Central memory CD4-positive, alpha-beta T cell (primary cell): Measurements from ENCODE around the gene ACSS1.

ENCODE experiments used
- DNase-seq: peaks from one replicate; pipeline ENCODE4 v3.0.0; 2022

The ACSS1 gene

GRCh38 chr20:25030649-25031207 is 27.2 kb downstream of the ACSS1 start:
- DNase-seq, result no peak

DNA sequence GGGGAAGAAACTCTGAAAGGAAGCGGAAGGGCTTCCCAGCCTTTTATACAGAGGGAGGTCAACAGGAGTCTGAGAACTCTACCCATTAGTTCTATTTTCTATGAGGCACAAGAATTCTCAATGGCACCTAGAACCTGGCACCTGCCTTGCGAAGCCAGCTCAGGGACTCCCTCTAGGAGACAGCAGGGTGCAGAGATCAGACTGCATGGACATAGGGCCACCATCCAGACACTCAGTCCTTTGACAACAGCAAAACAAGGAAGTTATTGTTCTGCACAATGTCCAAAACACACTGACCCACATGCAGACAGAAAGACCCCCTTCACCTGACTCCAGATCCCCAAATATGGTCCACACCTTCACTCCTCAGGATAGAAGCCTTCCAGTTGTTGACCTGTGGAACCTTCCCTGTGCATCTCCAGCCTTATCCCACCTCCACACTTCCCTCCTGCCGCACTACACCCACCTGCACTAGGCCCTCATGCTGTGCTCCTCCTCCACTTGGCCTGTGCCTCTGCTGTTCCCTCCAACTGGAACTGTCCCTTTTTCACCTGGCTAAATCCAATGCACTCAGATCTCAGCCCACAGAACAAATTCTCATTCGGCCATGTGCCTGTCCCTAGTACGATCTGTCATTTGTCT is 27.8 kb downstream of the ACSS1 start:
- DNase-seq, result no peak

DNA sequence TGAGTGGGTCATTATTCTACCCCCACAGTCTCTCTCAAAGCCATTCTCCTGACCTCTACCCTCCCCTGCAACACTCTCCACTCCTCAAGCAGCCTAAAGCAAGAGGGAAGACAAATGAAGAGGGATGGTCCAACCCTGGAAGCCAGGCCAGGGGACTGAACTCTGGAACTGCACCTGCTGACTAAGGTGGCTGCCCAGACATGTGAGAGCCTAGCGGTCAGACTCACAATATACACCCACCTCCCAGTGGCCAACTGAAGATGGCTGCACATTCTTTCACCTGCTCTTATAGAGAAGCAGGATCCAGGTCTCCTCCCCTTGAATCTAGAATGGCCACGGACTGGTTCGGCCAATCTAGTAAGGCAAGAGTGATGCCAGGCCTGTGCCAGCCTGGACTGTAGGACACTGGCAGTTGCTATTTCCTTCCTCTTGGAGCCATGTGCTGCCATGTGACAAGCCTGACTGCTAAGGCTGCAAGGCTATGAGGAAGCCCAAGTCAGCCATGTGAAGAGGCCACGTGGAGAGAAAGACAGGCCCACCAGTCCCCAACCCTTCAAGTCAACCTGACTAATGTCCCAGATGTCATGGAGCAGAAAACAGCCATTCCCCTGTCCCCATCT is 31.8 kb downstream of the ACSS1 start:
- DNase-seq, result no peak

- DNase-seq, result no peak
Observed at GRCh38 chr20:25025091-25025861, 32.7 kb downstream of the ACSS1 start.

DNA sequence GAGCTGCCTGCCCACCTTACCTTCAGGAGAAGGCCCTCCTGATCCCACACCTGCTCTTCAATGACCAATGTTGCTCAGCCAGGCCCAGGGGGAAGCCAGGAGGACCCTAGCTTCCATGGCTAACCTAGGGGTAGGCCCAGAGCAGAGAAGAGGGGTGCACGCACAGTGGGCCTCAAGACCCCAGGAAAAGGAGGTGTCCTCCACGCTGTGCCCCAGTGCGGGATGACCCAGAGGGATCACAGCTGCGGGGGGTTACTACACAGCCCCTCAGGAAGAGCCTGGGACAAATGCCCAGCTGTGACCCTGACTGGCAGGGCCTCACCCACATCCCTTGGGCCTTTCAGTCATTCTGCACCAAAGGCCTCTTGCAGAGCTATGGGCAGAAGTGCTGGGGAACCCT is 33.8 kb downstream of the ACSS1 start:
- DNase-seq, result no peak

DNA sequence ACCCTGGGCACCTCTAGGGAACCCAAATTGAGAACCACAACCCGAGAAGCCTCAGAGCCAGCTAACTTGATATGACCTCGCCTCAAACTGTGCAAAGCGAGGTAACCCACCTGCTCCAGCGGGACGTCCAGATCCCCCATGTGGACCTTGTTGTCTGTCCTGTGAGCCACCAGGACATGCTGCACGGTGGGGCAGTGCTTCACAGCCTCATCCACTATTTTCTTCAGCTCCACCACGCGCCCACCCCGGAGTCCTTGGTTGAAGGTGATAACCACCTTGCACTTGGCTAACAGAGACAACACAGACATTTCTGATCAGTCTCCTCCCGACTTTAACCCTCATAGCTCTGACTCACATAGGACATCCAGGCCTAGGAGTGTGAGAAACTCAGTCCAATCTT is 34.6 kb downstream of the ACSS1 start:
- DNase-seq, result no peak

GRCh38 chr20:25022680-25023079 is 35.3 kb downstream of the ACSS1 start:
- no peak for DNase-seq

DNA sequence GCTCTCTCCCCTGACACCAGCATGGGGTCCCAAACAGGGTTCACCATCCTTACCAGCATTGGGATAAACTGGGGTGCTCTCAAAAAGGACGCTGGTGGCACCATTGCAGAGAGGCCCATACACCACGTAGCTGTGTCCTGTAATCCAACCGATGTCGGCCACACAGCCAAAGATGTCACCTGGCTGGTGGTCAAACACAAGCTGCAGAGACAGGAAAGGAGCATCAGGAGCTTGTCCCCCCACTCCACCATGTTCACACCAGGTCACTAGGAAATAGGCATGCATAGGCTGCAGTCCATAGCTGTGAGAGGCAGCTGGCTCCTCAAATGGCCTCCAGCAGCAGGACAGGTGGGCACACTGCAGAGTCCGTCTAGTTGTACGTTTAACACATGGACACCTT is 36.6 kb downstream of the ACSS1 start:
- no peak for DNase-seq

DNA sequence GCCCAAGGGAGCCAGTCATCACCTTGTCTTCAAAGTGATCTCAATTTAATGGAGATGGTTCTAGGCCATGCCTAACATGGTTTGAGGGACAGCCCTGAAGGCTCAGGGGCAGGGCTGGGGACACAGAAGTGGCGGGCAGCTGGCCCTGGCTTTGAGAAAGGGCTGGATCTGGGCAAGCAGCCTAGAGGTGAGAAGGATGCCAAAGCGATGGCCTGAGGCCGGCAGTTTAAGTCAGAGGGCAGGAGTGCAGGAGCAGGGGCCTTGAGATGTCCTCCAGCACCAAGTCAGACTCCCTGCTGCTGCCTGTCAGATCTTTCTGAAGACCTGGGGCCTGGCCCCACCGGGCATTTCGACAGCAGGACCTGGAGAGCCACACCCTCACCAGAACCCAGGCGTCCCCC is 37.0 kb downstream of the ACSS1 start:
- DNase-seq, result no peak

DNA sequence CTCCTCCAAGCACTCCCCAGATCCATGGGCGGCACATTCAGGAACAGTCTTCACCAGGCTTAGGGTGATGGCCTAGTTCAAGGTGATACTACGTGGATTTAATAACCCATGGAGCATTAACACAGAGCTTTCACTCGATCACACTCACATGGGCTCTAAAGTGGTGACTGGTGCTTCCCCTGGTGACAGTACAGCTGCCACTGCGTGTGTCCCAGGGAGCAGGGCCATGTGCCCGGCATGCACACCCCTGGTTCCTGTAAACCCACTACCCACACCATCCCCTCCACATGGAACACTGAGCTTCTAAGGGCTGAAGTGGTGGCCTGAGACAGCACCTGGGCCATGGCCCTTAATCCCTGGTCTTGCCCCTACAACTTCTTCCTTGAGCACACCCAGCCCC is 37.6 kb downstream of the ACSS1 start:
- DNase-seq, result no peak

DNA sequence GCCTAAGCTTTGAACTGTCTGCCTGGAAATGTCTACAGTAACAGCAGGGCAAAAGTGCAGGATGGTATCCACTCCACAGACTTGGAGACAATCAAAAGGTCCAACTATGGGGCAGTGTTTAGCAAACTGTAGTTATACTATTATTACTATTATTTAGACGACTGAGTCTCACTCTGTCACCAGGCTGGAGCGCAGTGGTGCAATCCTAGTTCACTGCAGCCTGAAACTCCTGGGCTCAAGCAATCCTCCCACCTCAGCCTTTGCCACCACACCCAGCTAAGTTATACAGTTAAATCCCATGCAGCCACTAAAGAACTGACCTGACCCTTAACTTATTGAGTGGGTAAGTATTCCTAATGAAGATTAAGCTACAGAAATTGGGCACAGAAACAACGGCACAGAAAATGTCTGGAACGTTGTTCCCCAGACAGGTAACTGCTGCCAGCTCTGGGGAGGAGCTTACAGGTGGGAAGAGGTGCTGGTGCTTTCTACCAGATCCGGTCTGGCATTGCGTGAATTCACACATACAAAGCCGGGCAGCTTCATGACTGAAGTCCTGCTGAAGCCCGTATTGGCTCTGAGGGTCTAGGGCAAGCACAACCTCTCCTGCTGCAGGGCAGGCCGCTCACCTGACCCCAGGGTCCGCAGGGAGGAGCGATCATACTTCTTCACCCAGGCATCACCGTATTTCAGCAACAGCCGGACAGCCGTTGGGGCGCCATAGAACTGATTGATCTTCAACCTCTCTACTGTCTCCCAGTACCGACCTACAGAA is 38.4 kb downstream of the ACSS1 start:
- DNase-seq, result no peak

- no peak for DNase-seq
Observed at GRCh38 chr20:25018841-25019240, 39.1 kb downstream of the ACSS1 start.

GRCh38 chr20:25018425-25018824 is 39.5 kb downstream of the ACSS1 start:
- no peak for DNase-seq

GRCh38 chr20:25017257-25017803 is 40.6 kb downstream of the ACSS1 start:
- no peak for DNase-seq

DNA sequence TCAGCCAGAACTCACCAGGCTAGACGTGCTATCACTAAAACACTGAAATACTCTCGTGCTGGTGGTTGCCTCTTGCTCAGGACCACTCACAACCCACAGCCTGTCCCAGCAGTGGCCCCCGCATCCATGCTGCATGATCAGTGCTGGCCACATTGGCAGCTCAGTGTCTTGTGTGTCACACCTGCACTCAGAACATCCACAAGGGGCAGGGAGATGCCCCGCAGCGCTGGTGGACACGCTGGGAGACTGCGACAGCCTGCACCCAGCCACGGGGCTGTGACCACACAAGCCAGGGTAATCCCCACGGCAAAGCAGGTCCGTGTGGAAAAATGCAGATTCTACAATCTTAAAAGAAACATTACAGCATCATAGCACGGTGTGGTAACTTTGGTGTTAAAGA is 41.5 kb downstream of the ACSS1 start:
- DNase-seq, result no peak

DNA sequence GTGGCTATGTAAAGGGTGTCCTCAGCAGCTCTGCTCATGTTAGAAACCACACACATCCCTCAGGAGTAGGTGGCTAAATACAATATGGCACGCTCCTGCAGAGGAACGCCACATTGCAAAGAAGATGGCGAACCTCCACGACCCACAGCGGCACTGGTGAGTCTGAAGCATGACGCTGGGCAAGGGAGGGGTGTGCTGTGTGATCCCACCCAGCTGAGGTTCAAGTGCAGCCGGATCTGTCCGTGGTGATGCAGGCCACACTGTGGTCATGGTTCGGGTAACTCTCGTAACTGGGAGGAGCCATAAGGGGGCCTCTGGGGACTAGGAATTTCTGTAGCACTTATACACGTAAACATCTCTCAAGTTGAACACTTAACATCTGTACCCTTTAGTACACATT is 42.0 kb downstream of the ACSS1 start:
- DNase-seq, result no peak

- no peak for DNase-seq
Observed at GRCh38 chr20:25014816-25015215, 43.1 kb downstream of the ACSS1 start.

DNA sequence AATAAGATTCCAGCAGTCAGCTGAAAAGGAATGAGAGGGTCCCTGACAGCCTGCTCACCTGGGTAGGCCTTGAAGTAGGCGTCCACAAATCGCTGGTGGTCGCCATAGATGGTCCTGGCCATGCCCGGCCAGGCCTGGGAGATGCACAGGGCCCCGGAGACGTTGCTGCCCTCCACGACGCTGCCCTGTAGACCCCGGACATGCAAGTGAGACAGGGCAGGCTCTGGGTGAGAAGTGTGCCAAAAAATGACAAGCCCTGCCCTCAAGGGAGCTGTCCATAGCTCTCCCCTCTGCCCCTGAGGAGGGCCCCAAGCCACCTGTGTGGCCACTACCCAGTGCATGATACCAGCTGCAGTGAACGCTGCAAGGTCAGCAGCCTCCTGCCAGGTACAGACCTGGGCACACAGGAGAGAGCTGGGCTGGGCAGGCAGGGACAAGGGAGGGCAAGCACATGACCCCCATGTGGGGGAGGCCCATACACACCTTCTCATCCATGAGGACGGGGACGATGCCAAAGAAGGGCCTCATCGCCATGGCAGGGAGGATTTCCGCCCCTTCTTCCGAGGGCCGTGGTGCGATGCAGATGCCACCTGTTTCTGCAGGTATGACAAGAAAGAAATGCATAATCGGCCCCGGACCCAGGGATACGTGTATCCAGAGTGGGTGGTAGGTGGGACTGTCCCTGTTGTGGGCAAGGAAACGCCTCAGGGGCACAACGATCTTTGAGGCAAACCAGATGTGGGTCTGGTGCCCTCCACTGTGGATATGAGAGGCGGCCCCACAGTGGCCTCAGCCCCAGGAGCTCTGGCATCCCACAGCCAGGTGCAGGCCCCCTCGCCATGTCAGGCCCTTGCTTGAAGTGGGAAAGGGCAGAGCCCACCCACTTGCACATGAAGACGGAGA is 44.2 kb downstream of the ACSS1 start:
- no peak for DNase-seq

DNA sequence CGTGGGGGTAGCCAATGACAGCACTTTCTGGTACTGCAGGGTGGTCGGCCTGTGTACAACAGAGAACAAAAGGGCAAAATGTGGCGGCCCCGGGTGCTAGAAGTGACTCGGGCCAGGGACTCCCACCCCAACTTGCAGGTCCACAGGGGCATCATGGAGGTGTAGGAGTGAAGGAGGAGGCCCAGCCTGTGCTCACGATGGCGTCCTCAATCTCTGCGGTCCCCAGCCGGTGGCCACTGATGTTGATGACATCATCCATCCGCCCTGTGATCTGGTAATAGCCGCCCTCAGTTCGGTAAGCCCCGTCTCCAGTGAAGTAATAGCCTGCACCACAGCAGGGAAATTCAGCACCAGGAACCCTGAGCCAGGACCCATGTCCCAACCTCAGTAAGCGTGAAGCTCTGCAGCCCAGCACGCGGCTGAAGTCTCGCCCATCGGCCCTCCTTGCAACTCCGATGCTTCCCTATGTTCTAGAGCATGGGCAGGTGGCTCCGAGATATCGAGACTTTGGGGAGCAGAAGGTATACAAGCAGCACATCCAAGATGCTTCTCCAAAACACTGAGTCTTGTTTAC is 45.2 kb downstream of the ACSS1 start:
- no peak for DNase-seq

- DNase-seq, result no peak
Observed at GRCh38 chr20:25011831-25012241, 46.1 kb downstream of the ACSS1 start.

- no peak for DNase-seq
Observed at GRCh38 chr20:25011261-25011660, 46.7 kb downstream of the ACSS1 start.
